ENCODE results near the gene PTGR3. TPM values are rescaled to one million over a fixed set of nuclear protein-coding genes. Genes with fewer than 3 reads are reported as not detected.
A peak's percentile ranks its signal among the peaks of the same experiment; 100 is the strongest.

Gene PTGR3
- total and polyA plus RNA-seq, 8 donors, result 7.2 to 23.0 (median 18.1) TPM

DNA sequence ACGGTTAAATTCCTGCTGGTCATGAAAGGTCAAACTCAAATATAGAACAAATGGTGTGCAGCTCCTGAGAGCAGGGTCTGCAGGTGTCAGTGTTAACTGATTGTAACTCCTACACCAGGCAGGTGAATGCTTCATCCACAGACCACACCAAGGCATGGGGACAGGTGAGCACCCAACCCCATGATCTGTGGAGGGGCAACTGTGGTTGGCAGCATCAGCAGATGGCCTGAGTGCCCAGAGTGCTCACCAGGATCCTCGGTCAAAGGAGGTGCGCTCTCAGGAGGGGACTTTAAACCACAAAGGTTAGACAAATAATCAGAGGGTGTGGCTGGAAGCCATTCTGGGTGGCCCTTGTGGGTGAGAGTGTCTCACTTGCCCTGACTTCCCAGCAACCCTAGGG lies 44.5 kb downstream of the PTGR3 start:
- DNase-seq, result no peak
- 82 to 88% methylated on average over 3 of the region's 3 CpGs for WGBS, 2 donors

DNA sequence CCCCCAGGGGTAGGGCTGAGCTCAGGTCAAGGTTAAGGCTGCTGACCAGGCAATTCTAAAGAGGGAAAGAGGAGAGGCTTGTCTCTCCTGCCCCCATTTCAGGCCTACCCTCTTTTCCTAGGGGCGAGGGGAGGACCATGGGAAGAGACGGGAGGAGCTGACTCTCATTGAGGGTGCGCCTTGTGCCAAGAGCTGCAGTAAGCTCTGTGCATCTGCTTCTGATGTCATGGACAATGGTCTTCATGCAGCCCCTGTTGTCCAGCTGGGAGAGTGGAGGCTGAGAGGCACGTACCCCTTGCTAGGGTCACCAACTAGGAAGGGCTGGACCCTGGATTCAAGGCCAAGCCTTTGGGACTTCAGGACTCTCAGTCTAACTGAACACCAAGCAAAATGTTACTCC lies 45.2 kb downstream of the PTGR3 start:
- Histone ChIP-seq H3K27me3 (no peaks in the 10 kb centered on the region), H3K36me3 (no peaks in the 10 kb centered on the region), H3K9me3 (no peaks in the 10 kb centered on the region), H3K27ac (no peak overlapping the region), H3K4me1 (no peaks in the 10 kb centered on the region), H3K4me3 (no peak overlapping the region)
- WGBS, 2 donors, result 91 to 98% methylated on average over 4 of the region's 4 CpGs
- no peak for FAIRE-seq
- TF ChIP-seq, protein P1, sequence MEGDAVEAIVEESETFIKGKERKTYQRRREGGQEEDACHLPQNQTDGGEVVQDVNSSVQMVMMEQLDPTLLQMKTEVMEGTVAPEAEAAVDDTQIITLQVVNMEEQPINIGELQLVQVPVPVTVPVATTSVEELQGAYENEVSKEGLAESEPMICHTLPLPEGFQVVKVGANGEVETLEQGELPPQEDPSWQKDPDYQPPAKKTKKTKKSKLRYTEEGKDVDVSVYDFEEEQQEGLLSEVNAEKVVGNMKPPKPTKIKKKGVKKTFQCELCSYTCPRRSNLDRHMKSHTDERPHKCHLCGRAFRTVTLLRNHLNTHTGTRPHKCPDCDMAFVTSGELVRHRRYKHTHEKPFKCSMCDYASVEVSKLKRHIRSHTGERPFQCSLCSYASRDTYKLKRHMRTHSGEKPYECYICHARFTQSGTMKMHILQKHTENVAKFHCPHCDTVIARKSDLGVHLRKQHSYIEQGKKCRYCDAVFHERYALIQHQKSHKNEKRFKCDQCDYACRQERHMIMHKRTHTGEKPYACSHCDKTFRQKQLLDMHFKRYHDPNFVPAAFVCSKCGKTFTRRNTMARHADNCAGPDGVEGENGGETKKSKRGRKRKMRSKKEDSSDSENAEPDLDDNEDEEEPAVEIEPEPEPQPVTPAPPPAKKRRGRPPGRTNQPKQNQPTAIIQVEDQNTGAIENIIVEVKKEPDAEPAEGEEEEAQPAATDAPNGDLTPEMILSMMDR (IDR thresholded peaks at IDR 0.05), result no peak
- ATAC-seq, result no peak
- DNase-seq, result no peak
- intact Hi-C loops (cut with DNase I), result no loop called here

More for the DNA sequence above, 44.5 kb downstream of the PTGR3 start:
- Histone ChIP-seq H3K27me3 (no peaks in the 10 kb centered on the region), H3K9me3 (no peaks in the 10 kb centered on the region), H3K4me3 (no peak overlapping the region), H3K4me1 (no peaks in the 10 kb centered on the region), H3K27ac (no peak overlapping the region), H3K36me3 (no peaks in the 10 kb centered on the region)
- FAIRE-seq, result no peak
- TF ChIP-seq, protein P1 (IDR thresholded peaks at IDR 0.05), result no peak
- no peak for ATAC-seq
- intact Hi-C loops (cut with DNase I), result no loop called here

DNA sequence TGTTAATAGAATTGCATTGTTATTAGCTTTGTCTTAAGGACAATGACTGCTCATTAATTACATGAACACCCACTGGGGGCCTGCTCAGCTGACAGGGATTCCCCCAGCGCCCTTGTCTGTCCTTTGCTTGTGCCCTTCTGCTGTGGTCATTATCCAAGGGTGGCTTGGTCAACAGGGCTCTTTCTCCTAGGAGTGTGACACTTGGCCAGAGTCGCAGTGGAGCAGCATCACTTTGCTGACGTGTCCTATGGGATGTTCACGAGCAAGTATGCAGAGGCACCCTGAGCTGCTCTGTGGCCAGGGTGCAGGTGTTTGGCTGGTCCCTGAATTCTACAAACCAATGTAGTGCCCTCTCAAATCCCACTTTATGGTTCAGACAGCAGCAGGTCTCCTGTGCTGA lies 46.0 kb downstream of the PTGR3 start:
- 82 to 88% methylated on average over 4 of the region's 4 CpGs for WGBS, 2 donors
- ATAC-seq, result no peak

DNA sequence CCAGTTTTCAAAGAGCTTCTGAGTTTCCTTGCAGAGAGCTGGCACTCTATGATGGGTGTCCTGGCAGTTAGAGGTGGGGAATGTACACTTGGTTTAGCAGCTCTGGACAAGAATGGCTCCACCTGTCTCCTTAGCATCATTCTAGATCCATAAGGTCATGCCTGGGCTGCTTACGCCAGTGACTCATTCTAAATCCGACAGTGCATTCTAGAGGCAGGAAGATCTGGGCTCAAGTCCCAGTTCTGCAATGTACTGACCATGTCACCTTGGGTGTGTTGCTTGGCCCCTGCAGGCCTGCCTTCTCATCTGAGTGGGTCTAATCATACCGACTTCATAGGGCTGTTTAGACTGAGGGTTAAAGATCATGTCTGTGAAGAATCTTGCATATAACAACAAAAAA lies 46.5 kb downstream of the PTGR3 start:
- ATAC-seq, result no peak
- H3K27ac ChIP-seq, result no peak overlapping the region
- no peaks in the 10 kb centered on the region for H3K9me3 ChIP-seq
- H3K4me1 ChIP-seq, result no peaks in the 10 kb centered on the region
- no peaks in the 10 kb centered on the region for H3K36me3 ChIP-seq
- no peak overlapping the region for H3K4me3 ChIP-seq
- no peak for DNase-seq
- no peaks in the 10 kb centered on the region for H3K27me3 ChIP-seq
- 79 to 82% methylated on average over 3 of the region's 3 CpGs for WGBS, 2 donors
- TF ChIP-seq, protein P1 (IDR thresholded peaks at IDR 0.05), result no peak
- FAIRE-seq, result no peak
- intact Hi-C loops (cut with DNase I), result no loop called here

More for the DNA sequence above, 46.0 kb downstream of the PTGR3 start:
- Histone ChIP-seq H3K9me3 (no peaks in the 10 kb centered on the region), H3K36me3 (no peaks in the 10 kb centered on the region), H3K4me1 (no peaks in the 10 kb centered on the region), H3K27ac (no peak overlapping the region), H3K27me3 (no peaks in the 10 kb centered on the region), H3K4me3 (no peak overlapping the region)
- intact Hi-C loops (cut with DNase I), result no loop called here
- DNase-seq (no peak), FAIRE-seq (no peak)
- TF ChIP-seq, protein P1 (IDR thresholded peaks at IDR 0.05), result no peak

DNA sequence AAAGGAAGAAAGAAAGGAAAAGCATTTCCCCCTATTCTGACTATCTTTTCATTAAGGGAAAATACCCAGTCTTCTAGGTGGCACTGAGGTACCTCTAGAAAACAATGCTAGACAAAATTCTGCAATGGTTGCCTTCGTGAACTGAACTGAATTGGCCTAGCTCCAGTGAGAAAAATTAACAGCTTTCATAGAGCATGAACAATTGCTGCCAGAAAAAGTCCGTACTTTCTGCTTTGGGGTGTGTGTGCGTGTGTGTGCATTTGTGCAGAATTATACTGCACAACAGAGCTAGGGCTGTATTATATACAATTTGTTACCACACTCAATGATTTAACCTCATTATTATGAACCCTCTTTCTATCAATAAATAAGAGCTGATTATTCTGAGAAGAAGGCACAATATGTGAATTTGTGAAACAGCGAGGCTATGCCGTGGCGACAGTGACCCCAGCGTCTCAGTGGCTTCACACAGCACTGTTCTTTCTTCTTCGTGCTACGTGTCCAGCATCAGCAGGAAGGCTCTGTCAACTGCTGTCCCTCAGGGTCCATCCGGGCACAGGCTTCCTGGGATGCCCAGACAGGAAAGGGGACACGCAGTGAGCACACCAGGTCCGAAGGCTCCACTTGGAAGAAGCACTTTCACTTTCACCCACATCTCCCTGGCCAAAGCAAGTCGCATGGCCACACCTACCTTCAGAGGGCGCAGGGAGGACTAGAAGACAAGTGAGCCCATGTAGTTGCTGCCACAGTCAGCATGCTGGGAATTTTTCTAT lies 47.5 kb downstream of the PTGR3 start:
- Histone ChIP-seq H3K4me1 (no peaks in the 10 kb centered on the region), H3K36me3 (no peaks in the 10 kb centered on the region), H3K27me3 (no peaks in the 10 kb centered on the region), H3K4me3 (peak overlapping the region in 1 of 4 donors; percentile 29), H3K27ac (no peak overlapping the region), H3K9me3 (no peaks in the 10 kb centered on the region)
- FAIRE-seq (no peak), ATAC-seq (peak in 3 of 4 donors; percentile 36 to 69 (median 55)), DNase-seq (no peak)
- WGBS, 2 donors, result 72 to 82% methylated on average over 14 of the region's 14 CpGs
- intact Hi-C loops (cut with DNase I), result no loop called here
- TF ChIP-seq, protein P1 (IDR thresholded peaks at IDR 0.05), result no peak

Measured in pancreas (tissue), 10 donors.